GM19455 (cell line): Measurements from ENCODE around the gene DHRS1.
"Not testable (repeated sequence)": the region's sequence is repeated elsewhere in the genome, so short reads cannot be mapped to it uniquely, and the experiment has no call there.

ENCODE experiments used
- ATAC-seq: cut with Tn5 transposase; IDR thresholded peaks from one replicate; pipeline ENCODE4 v1.9.1; 2021; ENCODE audit not compliant: unreplicated experiment

DHRS1 gene

GRCh38 chr14:24252289-24253124 is 47.1 kb downstream of the DHRS1 start:
- no peak for ATAC-seq

- no peak for ATAC-seq
Measured at GRCh38 chr14:24251880-24252288, 47.7 kb downstream of the DHRS1 start.

- no peak for ATAC-seq
Measured at GRCh38 chr14:24250354-24250753, 49.2 kb downstream of the DHRS1 start.

- no peak for ATAC-seq
Measured at GRCh38 chr14:24249230-24250021, 50.2 kb downstream of the DHRS1 start.

DNA sequence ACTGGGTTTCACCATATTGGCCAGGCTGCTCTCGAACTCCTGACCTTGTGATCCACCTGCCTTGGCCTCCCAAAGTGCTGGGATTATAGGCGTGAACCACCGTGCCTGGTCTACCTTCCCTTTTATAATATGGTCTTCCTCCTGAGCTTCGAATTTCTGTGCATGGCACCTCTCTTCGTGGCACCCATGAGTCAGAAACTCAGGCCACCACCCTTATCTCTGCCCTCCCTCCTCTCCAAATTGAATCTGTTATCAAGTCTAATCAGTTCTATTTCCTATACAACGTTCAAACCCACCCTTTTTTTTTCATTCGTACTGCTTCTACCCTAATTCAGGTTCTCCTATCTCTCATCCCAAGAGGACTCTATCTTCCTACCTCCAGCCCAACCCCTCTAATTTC is 52.2 kb downstream of the DHRS1 start:
- no peak for ATAC-seq

GRCh38 chr14:24246765-24247212 is 52.8 kb downstream of the DHRS1 start:
- no peak for ATAC-seq

DNA sequence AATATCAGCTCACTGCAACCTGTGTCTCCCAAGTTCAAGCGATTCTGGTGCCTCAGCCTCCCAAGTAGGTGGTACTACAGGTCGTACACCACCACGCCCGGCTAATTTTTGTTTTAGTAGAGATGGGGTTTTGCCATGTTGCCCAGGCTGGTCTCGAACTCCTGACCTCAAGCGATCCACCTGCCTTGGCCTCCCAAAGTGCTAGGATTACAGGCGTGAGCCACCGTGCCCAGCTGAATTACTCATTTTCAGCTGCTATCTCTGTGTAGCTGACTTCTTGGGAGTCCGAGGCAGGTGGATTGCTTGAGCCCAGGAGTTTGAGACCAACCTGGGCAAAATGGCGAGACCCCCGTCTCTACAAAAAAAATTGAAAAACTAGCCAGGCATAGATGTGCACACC is 54.2 kb downstream of the DHRS1 start:
- ATAC-seq: not testable (repeated sequence)

DNA sequence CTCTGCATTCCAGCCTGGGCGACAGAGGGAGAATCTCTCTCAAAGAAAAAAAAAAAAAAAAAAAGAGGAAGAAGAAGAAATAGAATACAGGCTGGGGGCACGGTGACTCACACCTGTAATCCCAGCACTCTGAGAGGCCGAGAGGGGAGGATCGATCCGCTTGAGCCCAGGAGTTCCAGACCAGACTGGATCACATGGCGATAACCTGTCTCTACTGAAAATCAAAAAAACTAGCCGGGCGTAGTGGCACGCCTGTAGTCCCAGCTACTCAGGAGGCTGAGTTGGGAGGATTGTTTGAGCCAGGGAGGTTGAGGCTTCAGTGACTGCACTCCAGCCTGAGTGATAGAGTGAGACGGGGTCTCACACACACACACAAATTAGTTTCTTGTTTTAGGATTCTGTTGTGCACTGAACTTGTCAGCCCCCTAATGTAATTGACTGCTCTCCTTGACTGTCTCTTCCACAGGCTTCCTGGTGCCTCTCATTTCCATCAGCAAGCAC is 56.2 kb downstream of the DHRS1 start:
- peak; percentile 1 for ATAC-seq

DNA sequence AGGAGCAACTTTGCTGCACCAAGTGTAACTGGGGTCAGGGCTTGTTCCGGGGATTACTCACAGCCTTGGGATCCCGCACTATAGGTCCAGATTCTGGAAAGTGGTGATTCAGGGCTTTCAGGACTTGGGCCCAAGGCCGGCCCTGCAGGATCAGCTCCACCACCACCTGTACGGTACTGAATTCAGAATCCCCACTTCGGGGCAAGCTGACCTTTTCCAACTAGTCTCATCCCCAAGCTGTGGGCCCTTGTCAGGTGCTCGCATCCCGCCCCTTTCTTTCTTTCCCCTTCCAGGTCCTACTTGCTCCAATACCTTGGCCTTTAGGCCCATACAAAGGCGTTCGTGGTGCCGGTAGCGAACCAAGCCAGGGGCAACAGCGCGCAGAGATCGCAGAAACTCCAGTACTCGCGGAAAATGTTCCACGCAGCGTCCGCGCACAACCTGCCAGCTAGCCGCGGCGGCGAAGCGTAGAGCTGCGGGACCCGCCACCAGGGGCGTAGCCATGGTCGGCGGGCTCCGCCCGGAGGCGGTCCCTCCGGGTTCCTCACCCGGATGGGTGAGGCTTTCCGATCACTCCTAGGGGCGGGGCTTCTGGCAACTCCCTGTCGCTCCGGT is 57.6 kb downstream of the DHRS1 start:
- peak; percentile 77 for ATAC-seq
